ENCODE results near the gene SUN3. TPM values are rescaled to one million over a fixed set of nuclear protein-coding genes. Genes with fewer than 3 reads are reported as not detected.

The SUN3 gene
- total RNA-seq, 1 donor from 2014 or later: not detected

- H2AFZ ChIP-seq (replicated peaks): no peak overlapping the region
- peaks cover 11% of the 10 kb centered on the region for H3K27me3 Mint-ChIP-seq (ENCODE audit: insufficient read depth, low read depth)
These were observed 2.2 kb upstream of the SUN3 start for GRCh38 chr7:48031111-48031510.

GRCh38 chr7:48025624-48026023, 3.3 kb downstream of the SUN3 start:
- Histone ChIP-seq H3F3A (ENCODE audit: low read depth) (no peaks in the 10 kb centered on the region), H2AFZ (replicated peaks) (no peak overlapping the region), H3K9me3 (ENCODE audit: low read depth) (no peaks in the 10 kb centered on the region), H4K20me1 (ENCODE audit: low read depth) (no peaks in the 10 kb centered on the region), H3K4me3 (no peak overlapping the region), H3K4me2 (no peak overlapping the region), H3K27ac (no peak overlapping the region), H3K27me3 (no peaks in the 10 kb centered on the region), H3K4me1 (no peaks in the 10 kb centered on the region), H3K36me3 (no peaks in the 10 kb centered on the region), H3K9ac (no peak overlapping the region), H3K79me2 (ENCODE audit: low read depth) (no peaks in the 10 kb centered on the region)
- Mint-ChIP-seq H3K27me3 (ENCODE audit: insufficient read depth, low read depth) (no peaks in the 10 kb centered on the region), H3K9me3 (peaks cover 3% of the 10 kb centered on the region), H3K36me3 (no peaks in the 10 kb centered on the region), H3K4me1 (no peaks in the 10 kb centered on the region), H3K4me3 (no peak overlapping the region), H3K27ac (no peak overlapping the region)
- no peak for TF ChIP-seq EZH2phosphoT487 (IDR thresholded peaks at IDR 0.05)
- no peak for TF ChIP-seq EZH2 (IDR thresholded peaks at IDR 0.05)
- no peak for DNase-seq (ENCODE audit: low spot score)

More at GRCh38 chr7:48031111-48031510, 2.2 kb upstream of the SUN3 start:
- Histone ChIP-seq H3K36me3 (no peaks in the 10 kb centered on the region), H3K27me3 (peaks cover 45% of the 10 kb centered on the region), H4K20me1 (ENCODE audit: low read depth) (no peaks in the 10 kb centered on the region), H3K9me3 (ENCODE audit: low read depth) (no peaks in the 10 kb centered on the region), H3K4me1 (peaks cover 2% of the 10 kb centered on the region), H3K79me2 (ENCODE audit: low read depth) (no peaks in the 10 kb centered on the region), H3K27ac (no peak overlapping the region), H3K9ac (no peak overlapping the region), H3F3A (ENCODE audit: low read depth) (no peaks in the 10 kb centered on the region), H3K4me2 (no peak overlapping the region), H3K4me3 (no peak overlapping the region)
- H3K4me1 Mint-ChIP-seq: peaks cover 3% of the 10 kb centered on the region
- DNase-seq (ENCODE audit: low spot score): no peak
- TF ChIP-seq EZH2 (IDR thresholded peaks at IDR 0.05) (no peak), CTCF (IDR thresholded peaks at IDR 0.05) (no peak), EZH2phosphoT487 (IDR thresholded peaks at IDR 0.05) (no peak)
- H3K4me3 Mint-ChIP-seq: no peak overlapping the region
- H3K36me3 Mint-ChIP-seq: no peaks in the 10 kb centered on the region
- H3K9me3 Mint-ChIP-seq: no peaks in the 10 kb centered on the region
- H3K27ac Mint-ChIP-seq: no peak overlapping the region

DNA sequence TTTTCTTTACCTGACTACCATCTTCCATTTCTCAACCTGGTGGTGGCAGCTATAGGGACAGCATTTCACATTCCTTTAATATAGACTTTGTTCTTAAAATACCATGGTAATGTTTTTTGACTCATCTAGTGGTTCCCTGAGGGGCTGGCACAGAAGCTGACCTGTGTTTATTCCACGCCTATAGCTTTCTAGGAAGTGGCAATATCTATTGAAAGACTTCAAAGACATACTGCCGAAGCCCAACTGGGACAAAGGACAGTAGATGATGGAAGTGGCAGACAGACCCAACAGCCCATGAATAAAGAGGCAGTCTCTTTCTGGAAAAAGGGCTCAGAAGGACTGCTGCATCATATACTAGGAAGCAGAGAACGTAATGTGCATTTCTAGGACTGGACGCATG, 11.2 kb downstream of the SUN3 start:
- no peaks in the 10 kb centered on the region for H3K36me3 ChIP-seq
- no peaks in the 10 kb centered on the region for H4K20me1 ChIP-seq (ENCODE audit: low read depth)
- no peaks in the 10 kb centered on the region for H3K36me3 Mint-ChIP-seq
- H3K4me3 Mint-ChIP-seq: no peak overlapping the region
- no peak overlapping the region for H3K4me3 ChIP-seq
- peaks cover 10% of the 10 kb centered on the region for H3K9me3 Mint-ChIP-seq
- no peaks in the 10 kb centered on the region for H3K27me3 Mint-ChIP-seq (ENCODE audit: insufficient read depth, low read depth)
- H3K27ac ChIP-seq: no peak overlapping the region
- H3K4me1 ChIP-seq: no peaks in the 10 kb centered on the region
- H3F3A ChIP-seq (ENCODE audit: low read depth): no peaks in the 10 kb centered on the region
- H3K27ac Mint-ChIP-seq: no peak overlapping the region
- no peak for DNase-seq (ENCODE audit: low spot score)
- H2AFZ ChIP-seq (replicated peaks): no peak overlapping the region
- H3K9me3 ChIP-seq (ENCODE audit: low read depth): no peaks in the 10 kb centered on the region
- TF ChIP-seq CTCF (IDR thresholded peaks at IDR 0.05) (no peak), EZH2 (IDR thresholded peaks at IDR 0.05) (no peak), EZH2phosphoT487 (IDR thresholded peaks at IDR 0.05) (no peak)
- no peak overlapping the region for H3K4me2 ChIP-seq
- H3K9ac ChIP-seq: no peak overlapping the region
- no peaks in the 10 kb centered on the region for H3K27me3 ChIP-seq
- no peaks in the 10 kb centered on the region for H3K79me2 ChIP-seq (ENCODE audit: low read depth)
- H3K4me1 Mint-ChIP-seq: no peaks in the 10 kb centered on the region

DNA sequence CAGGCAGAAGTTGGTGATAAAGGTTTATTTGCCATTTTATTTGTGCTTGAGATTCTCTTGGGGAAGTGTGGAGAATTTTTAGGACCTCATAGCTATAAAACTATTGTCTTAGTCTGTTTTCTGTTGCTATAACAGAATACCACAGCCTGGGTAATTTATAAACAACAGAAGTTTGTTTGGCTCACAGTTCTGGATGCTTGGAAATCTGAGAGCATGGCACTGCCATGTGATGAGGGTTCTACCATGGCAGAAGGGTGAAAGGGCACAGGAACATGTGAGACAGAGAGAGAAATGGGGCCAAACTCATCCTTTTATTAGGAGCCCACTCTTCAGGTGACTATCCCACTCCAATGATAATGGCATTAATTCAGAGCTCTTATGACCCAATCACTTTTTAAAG, 12.3 kb downstream of the SUN3 start:
- no peaks in the 10 kb centered on the region for H3K27me3 Mint-ChIP-seq (ENCODE audit: insufficient read depth, low read depth)

More for the DNA sequence above, 12.3 kb downstream of the SUN3 start:
- H3K4me2 ChIP-seq: no peak overlapping the region
- Mint-ChIP-seq H3K4me3 (no peak overlapping the region), H3K9me3 (peaks cover 10% of the 10 kb centered on the region), H3K27ac (no peak overlapping the region), H3K4me1 (no peaks in the 10 kb centered on the region), H3K36me3 (no peaks in the 10 kb centered on the region)
- H3K27ac ChIP-seq: no peak overlapping the region
- no peak for DNase-seq (ENCODE audit: low spot score)
- H3F3A ChIP-seq (ENCODE audit: low read depth): no peaks in the 10 kb centered on the region
- H3K79me2 ChIP-seq (ENCODE audit: low read depth): no peaks in the 10 kb centered on the region
- no peaks in the 10 kb centered on the region for H3K9me3 ChIP-seq (ENCODE audit: low read depth)
- H3K36me3 ChIP-seq: no peaks in the 10 kb centered on the region
- TF ChIP-seq EZH2phosphoT487 (IDR thresholded peaks at IDR 0.05) (no peak), CTCF (IDR thresholded peaks at IDR 0.05) (no peak), EZH2 (IDR thresholded peaks at IDR 0.05) (no peak)
- H3K4me1 ChIP-seq: no peaks in the 10 kb centered on the region
- no peak overlapping the region for H3K9ac ChIP-seq
- no peak overlapping the region for H3K4me3 ChIP-seq
- H2AFZ ChIP-seq (replicated peaks): no peak overlapping the region
- H3K27me3 ChIP-seq: no peaks in the 10 kb centered on the region
- no peaks in the 10 kb centered on the region for H4K20me1 ChIP-seq (ENCODE audit: low read depth)

Measured in neural progenitor cell (in vitro differentiated cells).